Fibroblast of lung (primary cell): ENCODE results near the gene PRRT2. TPM values are rescaled to one million over a fixed set of nuclear protein-coding genes. Genes with fewer than 3 reads are reported as not detected.
A peak's percentile ranks its signal among the peaks of the same experiment; 100 is the strongest.

ENCODE experiments used
- DNase-seq, 2 donors: peaks; one replicate each; pipeline versions ENCODE4 v3.0.0 to v3.0.0-alpha.2; 2010; ENCODE audit warnings: low read depth in 2 of 2
- H2AFZ ChIP-seq: 2 replicates; pipeline ENCODE4 v1.5.1; 2012; ENCODE audit warnings: low read length, control low read depth, inconsistent platforms
- H3K27ac ChIP-seq: 2 replicates; pipeline ENCODE4 v1.5.1; 2011; ENCODE audit warnings: low read length, control low read depth; ENCODE audit not compliant: insufficient read depth
- H3K27me3 ChIP-seq: 2 replicates; pipeline ENCODE4 v1.5.1; 2011; ENCODE audit warnings: mild to moderate bottlenecking, low read length; ENCODE audit not compliant: control insufficient read depth, insufficient read depth
- H3K36me3 ChIP-seq: 2 replicates; pipeline ENCODE4 v1.5.1; 2011; ENCODE audit warnings: low read length; ENCODE audit not compliant: control insufficient read depth, insufficient read depth
- H3K4me1 ChIP-seq: 2 replicates; pipeline ENCODE4 v1.5.1; 2011; ENCODE audit warnings: low read length; ENCODE audit not compliant: control insufficient read depth, insufficient read depth; ENCODE audit errors: extremely low read depth
- H3K4me2 ChIP-seq: 2 replicates; pipeline ENCODE4 v1.5.1; 2011; ENCODE audit warnings: low read length, control low read depth; ENCODE audit not compliant: insufficient read depth; ENCODE audit errors: extremely low read depth
- H3K4me3 ChIP-seq, 4 experiments: fragments of 200-600 bp in 1 of 4; sonication (generic) in 1 of 4; replicated peaks in 1 of 4; 2 replicates each; pipeline ENCODE4 v1.5.1; 2011 to 2016; ENCODE audit warnings: low read length in 4 of 4, low read depth in 3 of 4, mild to moderate bottlenecking in 3 of 4, control low read depth in 2 of 4, inconsistent platforms in 1 of 4, mixed read lengths in 1 of 4; ENCODE audit not compliant: insufficient read depth in 1 of 4; ENCODE audit errors: control extremely low read depth in 1 of 4
- H3K79me2 ChIP-seq: 2 replicates; pipeline ENCODE4 v1.5.1; 2012; ENCODE audit warnings: mild to moderate bottlenecking, low read length, inconsistent platforms; ENCODE audit not compliant: control insufficient read depth, insufficient read depth
- H3K9ac ChIP-seq: 2 replicates; pipeline ENCODE4 v1.5.1; 2011; ENCODE audit warnings: mild to moderate bottlenecking, low read length, control low read depth; ENCODE audit not compliant: insufficient read depth
- H3K9me3 ChIP-seq: 2 replicates; pipeline ENCODE4 v1.5.1; 2012; ENCODE audit warnings: low read depth, low read length; ENCODE audit not compliant: control insufficient read depth, insufficient read depth
- H4K20me1 ChIP-seq: 2 replicates; pipeline ENCODE4 v1.5.1; 2011; ENCODE audit warnings: low read length; ENCODE audit not compliant: control insufficient read depth, insufficient read depth; ENCODE audit errors: extremely low read depth
- CTCF ChIP-seq, 2 donors: IDR thresholded peaks in 1 of 2; conservative IDR thresholded peaks in 1 of 2; 1 replicate in 1 of 2; 2 replicates in 1 of 2; pipeline ENCODE4 v1.5.1; 2011 to 2012; ENCODE audit warnings: low read length in 2 of 2, control low read depth in 1 of 2, inconsistent platforms in 1 of 2, low read depth in 1 of 2, mild to moderate bottlenecking in 1 of 2
- EZH2 ChIP-seq: IDR thresholded peaks from 2 replicates; pipeline ENCODE4 v1.5.1; 2012; ENCODE audit warnings: low read length, control low read depth, mild to moderate bottlenecking; ENCODE audit errors: missing control alignments
- polyA plus RNA-seq, 2 donors: library from polyadenylated mRNA; depleted of rRNA in 1 of 2; stranded (reverse) in 1 of 2; unstranded in 1 of 2; fragments of >200 nt; gene quantifications; 2 replicates each; pipeline ENCODE4 v1.2.1, GENCODE V29; 2011 to 2012; ENCODE audit warnings: missing spikeins in 1 of 2
- total RNA-seq: library from RNA; depleted of rRNA; stranded (reverse); fragments of >200 nt; gene quantifications from 2 replicates; pipeline ENCODE4 v1.2.1, GENCODE V29; 2014

The PRRT2 gene
- total and polyA plus RNA-seq, 2 donors (not counting 1 experiment from before 2014, with no cell fraction given), result 1.3 to 2.1 TPM

DNA sequence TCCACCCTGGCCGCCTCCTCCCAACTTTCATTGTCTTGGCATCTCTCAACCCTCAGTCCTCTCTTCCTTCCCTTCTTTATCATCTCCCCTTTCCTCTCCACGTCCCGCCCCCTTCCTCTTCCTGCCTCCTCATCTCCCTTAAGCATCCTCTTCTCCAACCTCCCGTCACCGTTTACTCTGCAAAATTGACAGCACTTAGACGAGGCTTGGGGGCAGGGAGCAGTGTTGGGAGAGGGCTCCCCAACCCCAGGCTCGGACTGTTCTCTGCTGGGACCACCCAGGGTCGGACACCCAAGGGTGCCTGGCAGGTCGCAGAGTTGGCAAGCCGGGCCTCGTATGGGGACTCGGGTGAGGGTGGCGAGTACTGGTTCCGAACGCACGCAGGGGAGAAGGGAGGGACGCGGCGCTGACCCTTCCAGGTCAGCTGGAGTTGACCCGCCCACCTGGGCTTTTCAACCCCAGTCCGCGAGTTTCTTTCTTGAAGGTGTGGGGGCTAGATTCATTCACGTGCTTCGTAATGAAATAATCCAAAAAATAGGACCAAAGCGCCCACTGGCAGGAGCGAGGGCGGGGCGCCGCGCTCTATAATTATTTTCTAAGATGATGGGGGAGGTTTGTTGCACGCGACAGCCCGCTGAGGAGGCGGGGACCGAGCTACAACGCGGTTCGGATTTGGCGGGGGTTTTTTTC is 3.2 kb downstream of the PRRT2 start:
- peak overlapping the region; percentile 95 for H3K4me2 ChIP-seq
- no peak for DNase-seq
- H3K4me1 ChIP-seq, result peaks cover 40% of the 10 kb centered on the region
- peaks cover 8% of the 10 kb centered on the region for H3K36me3 ChIP-seq
- TF ChIP-seq EZH2 (no peak), CTCF (conservative IDR thresholded peaks at IDR 0.05 in 1 of 2, IDR thresholded peaks at IDR 0.05 in 1 of 2; ENCODE audit: low read depth in 1 of 2, low read length in 2 of 2) (no peak)
- H3K79me2 ChIP-seq, result peaks cover 38% of the 10 kb centered on the region
- H4K20me1 ChIP-seq, result no peaks in the 10 kb centered on the region
- peak overlapping the region; percentile 73 to 89 (median 84) for H3K4me3 ChIP-seq
- H2AFZ ChIP-seq, result peak overlapping the region; percentile 35
- H3K9ac ChIP-seq, result no peak overlapping the region
- no peaks in the 10 kb centered on the region for H3K9me3 ChIP-seq
- peak overlapping the region; percentile 94 for H3K27ac ChIP-seq
- no peaks in the 10 kb centered on the region for H3K27me3 ChIP-seq

DNA sequence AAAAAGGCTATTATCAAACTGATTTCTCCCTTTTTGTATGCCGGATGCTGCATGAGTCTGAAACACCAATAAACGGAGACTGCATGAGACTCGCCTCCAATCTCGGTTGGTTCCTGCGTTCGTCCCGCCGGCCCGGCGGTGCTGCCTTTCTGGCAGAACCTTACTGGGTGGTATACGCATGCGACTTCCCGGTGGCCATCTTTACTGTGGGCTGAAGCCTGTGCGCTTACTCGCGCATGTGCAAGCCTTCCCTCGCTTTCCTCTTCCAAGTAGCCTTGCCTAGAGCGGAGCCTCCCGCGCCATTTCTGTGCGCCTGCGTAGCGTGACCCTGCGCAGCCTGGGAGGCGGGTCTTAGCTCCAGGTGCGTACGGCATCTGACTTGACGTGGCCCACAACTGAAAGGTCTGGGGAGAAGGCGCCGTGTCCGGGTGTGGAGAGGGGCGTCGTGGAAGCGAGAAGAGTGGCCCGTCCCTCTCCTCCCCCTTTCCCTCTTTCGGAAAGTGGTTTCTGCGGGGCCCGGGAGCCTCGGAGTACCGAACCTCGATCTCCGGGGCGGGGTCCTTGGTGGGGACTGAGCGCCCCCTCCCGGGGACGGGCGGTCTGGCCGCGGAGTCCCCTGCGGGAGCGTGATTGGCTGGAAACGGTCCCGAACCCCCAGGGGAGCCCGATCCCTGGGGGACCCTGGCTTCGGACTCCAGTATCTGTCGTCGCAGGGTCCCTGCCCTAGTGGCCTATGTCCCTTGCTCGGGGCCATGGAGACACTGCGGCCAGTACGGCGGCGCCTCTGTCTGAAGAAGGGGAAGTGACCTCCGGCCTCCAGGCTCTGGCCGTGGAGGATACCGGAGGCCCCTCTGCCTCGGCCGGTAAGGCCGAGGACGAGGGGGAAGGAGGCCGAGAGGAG is 4.0 kb downstream of the PRRT2 start, which contains the start of gene PAGR1:
TSS of gene PAGR1 (plus strand) at position 360 of the 901 bp plus-strand sequence. CDS start at position 734, 374 bp downstream.
- H3K4me3 ChIP-seq, result peak within 1 kb of the TSS; percentile 73 to 89 (median 84)
- no peaks in the 10 kb centered on the region for H3K9me3 ChIP-seq
- peak within 1 kb of the TSS; percentile 75 for H3K9ac ChIP-seq
- peak; percentile 100 for DNase-seq
- peaks cover 36% of the 10 kb centered on the region for H3K4me1 ChIP-seq
- H3K27me3 ChIP-seq, result no peaks in the 10 kb centered on the region
- no peaks in the 10 kb centered on the region for H4K20me1 ChIP-seq
- peak within 1 kb of the TSS; percentile 97 for H2AFZ ChIP-seq
- peaks cover 8% of the 10 kb centered on the region for H3K36me3 ChIP-seq
- TF ChIP-seq CTCF (conservative IDR thresholded peaks at IDR 0.05 in 1 of 2, IDR thresholded peaks at IDR 0.05 in 1 of 2; ENCODE audit: low read depth in 1 of 2, low read length in 2 of 2), result peak; percentile 72 to 78
- TF ChIP-seq EZH2, result no peak
- H3K27ac ChIP-seq, result peak within 1 kb of the TSS; percentile 94
- H3K4me2 ChIP-seq, result peak within 1 kb of the TSS; percentile 95
- peaks cover 43% of the 10 kb centered on the region for H3K79me2 ChIP-seq
